CD4-positive, alpha-beta T cell (primary cell): ENCODE measurements around the gene GINS3. TPM values are rescaled to one million over a fixed set of nuclear protein-coding genes. Genes with fewer than 3 reads are reported as not detected.
"Not testable (repeated sequence)": the region's sequence is repeated elsewhere in the genome, so short reads cannot be mapped to it uniquely, and the experiment has no call there.

Experiments
- ATAC-seq: fragments of 200-7000 bp; cut with Tn5 transposase; one replicate; pipeline ENCODE4 v1.10.0; 2022; ENCODE audit warnings: mild to moderate bottlenecking; ENCODE audit not compliant: poor library complexity
- CTCF ChIA-PET: fragments of 350-600 bp; sonication (Branson Sonifier 250); formaldehyde crosslinking; loops from one replicate; lab custom pipeline; 2021; ENCODE audit warnings: antibody characterized with exemption, inconsistent platforms; lab: Charles Lee
- POLR2A ChIA-PET: fragments of 350-600 bp; sonication (Branson Sonifier 250); formaldehyde crosslinking; loops from one replicate; lab custom pipeline; 2021; ENCODE audit warnings: antibody characterized with exemption, inconsistent platforms; lab: Charles Lee
- DNase-seq, 14 experiments: peaks; one replicate each; pipeline ENCODE4 v3.0.0-alpha.2; 2013 to 2020; ENCODE audit warnings: mixed read lengths in 2 of 14
- H3K27ac ChIP-seq, 2 donors: one replicate each; pipeline versions ENCODE4 v1.5.1 to v1.7.0; 2013; ENCODE audit warnings: low read length in 2 of 2, low read depth in 1 of 2, mild to moderate bottlenecking in 1 of 2
- H3K27me3 ChIP-seq, 2 experiments: 1 replicate in 1 of 2; 2 replicates in 1 of 2; pipeline versions ENCODE4 v1.6.1 to v1.7.0; 2013; ENCODE audit warnings: low read length in 2 of 2, control low read depth in 1 of 2, mild to moderate bottlenecking in 1 of 2, moderate library complexity in 1 of 2; ENCODE audit not compliant: insufficient read depth in 2 of 2, control insufficient read depth in 1 of 2
- H3K36me3 ChIP-seq: one replicate; pipeline ENCODE4 v1.6.1; 2013; ENCODE audit warnings: low read length, control low read depth; ENCODE audit not compliant: insufficient read depth
- H3K4me1 ChIP-seq: one replicate; pipeline ENCODE4 v1.6.1; 2013; ENCODE audit warnings: low read length, control low read depth; ENCODE audit not compliant: insufficient read depth
- H3K4me3 ChIP-seq: one replicate; pipeline ENCODE4 v1.5.1; 2013; ENCODE audit warnings: mild to moderate bottlenecking, low read length, moderate library complexity
- H3K9me3 ChIP-seq, 2 experiments: 1 replicate in 1 of 2; 2 replicates in 1 of 2; pipeline versions ENCODE4 v1.6.1 to v1.7.0; 2013; ENCODE audit warnings: low read length in 2 of 2, mild to moderate bottlenecking in 2 of 2, control low read depth in 1 of 2, moderate library complexity in 1 of 2; ENCODE audit not compliant: control insufficient read depth in 1 of 2, insufficient read depth in 1 of 2
- H3K27ac Mint-ChIP-seq: one replicate; pipeline ENCODE4 v1.8.0; 2020; ENCODE audit warnings: mixed read lengths
- H3K27me3 Mint-ChIP-seq: one replicate; pipeline ENCODE4 v1.8.0; 2021; ENCODE audit warnings: mixed read lengths
- H3K36me3 Mint-ChIP-seq: one replicate; pipeline ENCODE4 v1.8.0; 2021; ENCODE audit warnings: low read depth, mixed read lengths
- H3K4me1 Mint-ChIP-seq: one replicate; pipeline ENCODE4 v1.8.0; 2021; ENCODE audit warnings: low read depth, mixed read lengths
- H3K4me3 Mint-ChIP-seq: one replicate; pipeline ENCODE4 v1.8.0; 2020; ENCODE audit warnings: mild to moderate bottlenecking, mixed read lengths
- H3K9me3 Mint-ChIP-seq: one replicate; pipeline ENCODE4 v1.8.0; 2020; ENCODE audit warnings: mixed read lengths
- CTCF ChIP-seq: fragments of 200-600 bp; IDR thresholded peaks from one replicate; pipeline ENCODE4 v1.8.0; 2022; ENCODE audit warnings: antibody characterized with exemption, mild to moderate bottlenecking
- intact Hi-C, 2 experiments: fragments of 100-400 bp; cut with DNase I in 1 of 2; cut with micrococcal nuclease in 1 of 2; formaldehyde crosslinking; loops; one replicate each; pipeline versions ENCODE4 v1.15.1 to v1.9.0; 2023 to 2025; cut with DNase I, micrococcal nuclease
- total RNA-seq, 174 experiments: library from RNA in 2 of 174; stranded (reverse) in 2 of 174; gene quantifications; one replicate each; pipeline ENCODE4 v1.2.3 and lab custom pipeline; 2021 to 2026

Gene GINS3
- total RNA-seq, 2 experiments from 2014 or later = 0.27 to 0.36 TPM

- no peaks in the 10 kb centered on the region for H3K9me3 ChIP-seq
- H3K4me1 Mint-ChIP-seq = no peaks in the 10 kb centered on the region
- no peaks in the 10 kb centered on the region for H3K9me3 Mint-ChIP-seq
- no peaks in the 10 kb centered on the region for H3K36me3 Mint-ChIP-seq
- H3K27ac Mint-ChIP-seq = no peak overlapping the region
- ATAC-seq (no peak), DNase-seq (no peak)
- CTCF ChIA-PET = no interaction called here
- no peak for TF ChIP-seq CTCF
- peaks cover 5% of the 10 kb centered on the region for H3K27me3 Mint-ChIP-seq
- H3K27ac ChIP-seq = no peak overlapping the region
- POLR2A ChIA-PET = no interaction called here
- intact Hi-C loops = no loop called here
- no peak overlapping the region for H3K4me3 Mint-ChIP-seq
- H3K4me3 ChIP-seq = no peak overlapping the region
- peaks cover 0 to 8% of the 10 kb centered on the region in 2 experiments for H3K27me3 ChIP-seq
- H3K4me1 ChIP-seq = no peaks in the 10 kb centered on the region
- H3K36me3 ChIP-seq = no peaks in the 10 kb centered on the region
Observed at GRCh38 chr16:58415003-58415402, 22.7 kb downstream of the GINS3 start.

GRCh38 chr16:58415961-58416360 is 23.7 kb downstream of the GINS3 start:
- DNase-seq, H3K4me1 Mint-ChIP-seq, H3K27ac ChIP-seq, H3K9me3 Mint-ChIP-seq, H3K4me1 ChIP-seq, POLR2A ChIA-PET, ATAC-seq, H3K27ac Mint-ChIP-seq, H3K4me3 Mint-ChIP-seq, H3K27me3 Mint-ChIP-seq, H3K36me3 ChIP-seq, H3K4me3 ChIP-seq, H3K36me3 Mint-ChIP-seq, CTCF ChIA-PET, H3K9me3 ChIP-seq, intact Hi-C loops, H3K27me3 ChIP-seq: not testable (repeated sequence)

- DNase-seq (no peak), ATAC-seq (no peak)
- POLR2A ChIA-PET = no interaction called here
- Histone ChIP-seq H3K4me3 (no peak overlapping the region), H3K27me3 (peaks cover 0 to 10% of the 10 kb centered on the region in 2 experiments), H3K4me1 (no peaks in the 10 kb centered on the region), H3K9me3 (no peaks in the 10 kb centered on the region), H3K36me3 (no peaks in the 10 kb centered on the region), H3K27ac (no peak overlapping the region)
- intact Hi-C loops = no loop called here
- Mint-ChIP-seq H3K4me3 (no peak overlapping the region), H3K9me3 (no peaks in the 10 kb centered on the region), H3K27me3 (peaks cover 5% of the 10 kb centered on the region), H3K4me1 (no peaks in the 10 kb centered on the region), H3K36me3 (no peaks in the 10 kb centered on the region), H3K27ac (no peak overlapping the region)
- TF ChIP-seq CTCF = no peak
- CTCF ChIA-PET = no interaction called here
Observed at GRCh38 chr16:58417035-58417434, 24.8 kb downstream of the GINS3 start.

GRCh38 chr16:58417600-58417999 is 25.3 kb downstream of the GINS3 start:
- Histone ChIP-seq H3K4me3 (no peak overlapping the region), H3K36me3 (no peaks in the 10 kb centered on the region), H3K9me3 (no peaks in the 10 kb centered on the region), H3K27ac (no peak overlapping the region), H3K4me1 (no peaks in the 10 kb centered on the region), H3K27me3 (peaks cover 0 to 10% of the 10 kb centered on the region in 2 experiments)
- no peaks in the 10 kb centered on the region for H3K36me3 Mint-ChIP-seq
- intact Hi-C loops = no loop called here
- H3K27ac Mint-ChIP-seq = no peak overlapping the region
- H3K4me1 Mint-ChIP-seq = no peaks in the 10 kb centered on the region
- no peak for DNase-seq
- no peak for TF ChIP-seq CTCF
- H3K27me3 Mint-ChIP-seq = peaks cover 5% of the 10 kb centered on the region
- no peak overlapping the region for H3K4me3 Mint-ChIP-seq
- CTCF ChIA-PET = no interaction called here
- ATAC-seq = no peak
- H3K9me3 Mint-ChIP-seq = no peaks in the 10 kb centered on the region
- POLR2A ChIA-PET = no interaction called here
